ENCODE results near the gene RPS3. TPM values are rescaled to one million over a fixed set of nuclear protein-coding genes. Genes with fewer than 3 reads are reported as not detected.

RPS3 gene
- total and polyA plus RNA-seq, 2 of the 13 experiments (the other 11 are each of a cell fraction or from before 2014, with no cell fraction given): 2,143 to 3,616 TPM

- TF ChIP-seq ZNF740 (CRISPR knock-in tag; IDR thresholded peaks at IDR 0.05) (no peak), AHR (CRISPR knock-in tag; IDR thresholded peaks at IDR 0.05) (peak; percentile 93), ZNF616 (CRISPR knock-in tag; IDR thresholded peaks at IDR 0.05; ENCODE audit: low read depth) (peak; percentile 87), ARID4A (CRISPR knock-in tag; IDR thresholded peaks at IDR 0.05; ENCODE audit: borderline replicate concordance) (peak; percentile 94), HNRNPLL (IDR thresholded peaks at IDR 0.05; ENCODE audit: low read depth, low read length, poor library complexity, severe bottlenecking) (peak; percentile 74), ZNF331 (CRISPR knock-in tag; IDR thresholded peaks at IDR 0.05) (peak; percentile 84), HOXA7 (CRISPR knock-in tag; IDR thresholded peaks at IDR 0.05) (no peak), KAT2B (IDR thresholded peaks at IDR 0.05; ENCODE audit: borderline replicate concordance, low read depth, low read length) (no peak), RELA (CRISPR knock-in tag; IDR thresholded peaks at IDR 0.05) (0 out of 2 replicates have a peak, but pooled peaks have one; percentile 31), NR2F6 (IDR thresholded peaks at IDR 0.05) (no peak), NR2F6 (CRISPR knock-in tag; IDR thresholded peaks at IDR 0.05) (peak; percentile 45; the same call in 1 of the 2 replicates), ZGPAT (CRISPR knock-in tag; IDR thresholded peaks at IDR 0.05) (peak; percentile 96), LRRFIP1 (CRISPR knock-in tag; conservative IDR thresholded peaks at IDR 0.05) (0 out of 2 replicates have a peak, but pooled peaks have one; percentile 12), ZNF784 (CRISPR knock-in tag; IDR thresholded peaks at IDR 0.05; ENCODE audit: borderline replicate concordance) (peak; percentile 91), TIGD3 (CRISPR knock-in tag; IDR thresholded peaks at IDR 0.05; ENCODE audit: borderline replicate concordance) (peak; percentile 56; the same call in 1 of the 2 replicates), E2F2 (CRISPR knock-in tag; IDR thresholded peaks at IDR 0.05; ENCODE audit: borderline replicate concordance) (no peak)
Observed at GRCh38 chr11:75399344-75400145, at the start of gene RPS3 (continued).

Measured in HepG2 (cell line).